Panc1 (cell line): ENCODE results near the gene CMIP. TPM values are rescaled to one million over a fixed set of nuclear protein-coding genes. Genes with fewer than 3 reads are reported as not detected.

Source experiments
- ATAC-seq: fragments of 200-7000 bp; cut with Tn5 transposase; 2 replicates; pipeline ENCODE4 v1.9.1; 2020; ENCODE audit warnings: mild to moderate bottlenecking, moderate library complexity
- BruUV-seq: library from RNA; stranded (reverse); fragments of 400-500 nt; replicated peaks from 2 replicates; lab custom pipeline; 2021; lab: Mats Ljungman, UMichigan
- CTCF ChIA-PET: fragments of 300-600 bp; sonication (Branson Sonifier 250); formaldehyde crosslinking; loops from one replicate; lab custom pipeline; 2022; ENCODE audit warnings: antibody characterized with exemption; lab: Charles Lee
- POLR2A ChIA-PET: fragments of 300-600 bp; sonication (Branson Sonifier 250); formaldehyde crosslinking; loops from one replicate; lab custom pipeline; 2022; ENCODE audit warnings: antibody characterized with exemption; lab: Charles Lee
- DNase-seq: peaks from one replicate; pipeline ENCODE4 v3.0.0-alpha.2; 2010; ENCODE audit warnings: low read depth, low spot score
- H3K27ac ChIP-seq: 2 replicates; pipeline ENCODE4 v1.5.1; 2011; ENCODE audit warnings: mild to moderate bottlenecking, low read length, inconsistent platforms
- H3K27me3 ChIP-seq: fragments of 200-500 bp; sonication (Bioruptor generic); 2 replicates; pipeline ENCODE4 v1.6.0; 2014; ENCODE audit warnings: low read length, inconsistent platforms; ENCODE audit not compliant: control insufficient read depth, insufficient read depth
- H3K36me3 ChIP-seq: fragments of 200-500 bp; sonication (Bioruptor generic); 2 replicates; pipeline ENCODE4 v1.5.1; 2014; ENCODE audit warnings: inconsistent platforms, mild to moderate bottlenecking, low read length, moderate library complexity; ENCODE audit not compliant: control insufficient read depth, insufficient read depth
- H3K4me1 ChIP-seq: 2 replicates; pipeline ENCODE4 v1.5.1; 2011; ENCODE audit warnings: inconsistent platforms, mild to moderate bottlenecking, low read length, moderate library complexity; ENCODE audit not compliant: control insufficient read depth, insufficient read depth
- H3K4me3 ChIP-seq, 2 experiments: 2 replicates each; pipeline ENCODE4 v1.5.1; 2011 to 2012; ENCODE audit warnings: low read depth in 2 of 2, low read length in 2 of 2, mild to moderate bottlenecking in 2 of 2, inconsistent platforms in 1 of 2, moderate library complexity in 1 of 2
- H3K9me3 ChIP-seq: fragments of 200-500 bp; sonication (Bioruptor generic); 2 replicates; pipeline ENCODE4 v1.5.1; 2014; ENCODE audit warnings: low read depth, mild to moderate bottlenecking, inconsistent platforms, low read length, moderate library complexity; ENCODE audit not compliant: control insufficient read depth, insufficient read depth
- POLR2AphosphoS5 ChIP-seq: IDR thresholded peaks from 2 replicates; pipeline ENCODE4 v1.6.1; 2012; ENCODE audit warnings: mild to moderate bottlenecking, low read depth, low read length, moderate library complexity
- SIN3A ChIP-seq: IDR thresholded peaks from 2 replicates; pipeline ENCODE4 v1.6.1; 2012; ENCODE audit warnings: low read depth, mild to moderate bottlenecking, low read length, moderate library complexity, borderline replicate concordance; ENCODE audit not compliant: insufficient read depth
- TCF7L2 ChIP-seq: IDR thresholded peaks from 2 replicates; pipeline ENCODE4 v1.6.1; 2011; ENCODE audit warnings: mild to moderate bottlenecking, low read depth, low read length, inconsistent platforms
- in situ Hi-C: cut with HindIII; loops from 2 replicates; pipeline ENCODE4 v1.10.0; 2016; ENCODE audit warnings: low sequenced_read_pairs, low pct_unique_long_range_greater_than_20kb
- intact Hi-C: fragments of 100-400 bp; cut with micrococcal nuclease; formaldehyde crosslinking; loops from one replicate; pipeline ENCODE4 v1.10.0; 2022; ENCODE audit not compliant: unreplicated experiment
- total RNA-seq: library from RNA; stranded (reverse); gene quantifications from one replicate; pipeline ENCODE4 v1.2.1, GENCODE V29; 2021; ENCODE audit not compliant: unreplicated experiment
- TF ChIP-seq, protein P1 (sequence below): fragments of 450-650 bp; IDR thresholded peaks from 2 replicates; pipeline ENCODE4 v1.5.1; 2017; ENCODE audit warnings: mild to moderate bottlenecking
- TF ChIP-seq, protein P2 (sequence below), 2 experiments: IDR thresholded peaks; 2 replicates each; pipeline ENCODE4 v1.6.1; 2011 to 2012; ENCODE audit warnings: low read depth in 2 of 2, control low read depth in 1 of 2, low read length in 1 of 2, mild to moderate bottlenecking in 1 of 2, moderate library complexity in 1 of 2; ENCODE audit not compliant: insufficient read depth in 1 of 2

CMIP gene
- total RNA-seq, 1 experiment from 2014 or later, result 49.7 TPM

DNA sequence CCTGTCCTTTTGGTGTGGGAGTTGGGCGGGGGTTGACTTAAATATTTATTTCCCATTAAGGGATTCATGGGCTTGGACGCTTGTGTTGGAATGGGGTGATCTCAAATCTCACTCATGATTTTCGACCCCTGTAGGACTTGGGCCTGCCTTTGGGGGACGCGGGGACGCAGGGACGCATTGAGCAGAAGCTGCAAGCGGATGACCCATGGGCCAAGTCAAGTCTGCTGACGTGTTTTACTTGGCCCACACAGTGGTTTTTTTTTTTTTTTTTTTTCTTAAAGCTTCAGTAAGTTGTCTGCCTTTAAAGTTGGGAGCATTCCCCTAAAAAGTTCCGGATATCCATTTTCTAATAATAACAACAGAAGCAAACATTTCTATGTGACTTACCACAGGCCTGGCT, 28.9 kb downstream of the CMIP start:
- Histone ChIP-seq H3K9me3 (no peaks in the 10 kb centered on the region), H3K4me1 (peaks cover 8% of the 10 kb centered on the region), H3K4me3 (no peak overlapping the region), H3K36me3 (no peaks in the 10 kb centered on the region), H3K27ac (no peak overlapping the region), H3K27me3 (no peaks in the 10 kb centered on the region)
- ChIA-PET POLR2A (interaction anchor here (0.6 kb wide), 1 partner anchor 9 kb away, joined by 5 read pairs; no protein-coding TSS in a partner anchor), CTCF (interaction anchor here (0.6 kb wide), 1 partner anchor 43 kb away, joined by 3 read pairs; no protein-coding TSS in a partner anchor)
- ATAC-seq (no peak), DNase-seq (no peak)
- in situ Hi-C loops (no loop called here), intact Hi-C loops (no loop called here)
- TF ChIP-seq, protein P1, sequence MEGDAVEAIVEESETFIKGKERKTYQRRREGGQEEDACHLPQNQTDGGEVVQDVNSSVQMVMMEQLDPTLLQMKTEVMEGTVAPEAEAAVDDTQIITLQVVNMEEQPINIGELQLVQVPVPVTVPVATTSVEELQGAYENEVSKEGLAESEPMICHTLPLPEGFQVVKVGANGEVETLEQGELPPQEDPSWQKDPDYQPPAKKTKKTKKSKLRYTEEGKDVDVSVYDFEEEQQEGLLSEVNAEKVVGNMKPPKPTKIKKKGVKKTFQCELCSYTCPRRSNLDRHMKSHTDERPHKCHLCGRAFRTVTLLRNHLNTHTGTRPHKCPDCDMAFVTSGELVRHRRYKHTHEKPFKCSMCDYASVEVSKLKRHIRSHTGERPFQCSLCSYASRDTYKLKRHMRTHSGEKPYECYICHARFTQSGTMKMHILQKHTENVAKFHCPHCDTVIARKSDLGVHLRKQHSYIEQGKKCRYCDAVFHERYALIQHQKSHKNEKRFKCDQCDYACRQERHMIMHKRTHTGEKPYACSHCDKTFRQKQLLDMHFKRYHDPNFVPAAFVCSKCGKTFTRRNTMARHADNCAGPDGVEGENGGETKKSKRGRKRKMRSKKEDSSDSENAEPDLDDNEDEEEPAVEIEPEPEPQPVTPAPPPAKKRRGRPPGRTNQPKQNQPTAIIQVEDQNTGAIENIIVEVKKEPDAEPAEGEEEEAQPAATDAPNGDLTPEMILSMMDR, result no peak
- TF ChIP-seq SIN3A (no peak), TCF7L2 (no peak), POLR2AphosphoS5 (no peak)
- TF ChIP-seq, protein P2, sequence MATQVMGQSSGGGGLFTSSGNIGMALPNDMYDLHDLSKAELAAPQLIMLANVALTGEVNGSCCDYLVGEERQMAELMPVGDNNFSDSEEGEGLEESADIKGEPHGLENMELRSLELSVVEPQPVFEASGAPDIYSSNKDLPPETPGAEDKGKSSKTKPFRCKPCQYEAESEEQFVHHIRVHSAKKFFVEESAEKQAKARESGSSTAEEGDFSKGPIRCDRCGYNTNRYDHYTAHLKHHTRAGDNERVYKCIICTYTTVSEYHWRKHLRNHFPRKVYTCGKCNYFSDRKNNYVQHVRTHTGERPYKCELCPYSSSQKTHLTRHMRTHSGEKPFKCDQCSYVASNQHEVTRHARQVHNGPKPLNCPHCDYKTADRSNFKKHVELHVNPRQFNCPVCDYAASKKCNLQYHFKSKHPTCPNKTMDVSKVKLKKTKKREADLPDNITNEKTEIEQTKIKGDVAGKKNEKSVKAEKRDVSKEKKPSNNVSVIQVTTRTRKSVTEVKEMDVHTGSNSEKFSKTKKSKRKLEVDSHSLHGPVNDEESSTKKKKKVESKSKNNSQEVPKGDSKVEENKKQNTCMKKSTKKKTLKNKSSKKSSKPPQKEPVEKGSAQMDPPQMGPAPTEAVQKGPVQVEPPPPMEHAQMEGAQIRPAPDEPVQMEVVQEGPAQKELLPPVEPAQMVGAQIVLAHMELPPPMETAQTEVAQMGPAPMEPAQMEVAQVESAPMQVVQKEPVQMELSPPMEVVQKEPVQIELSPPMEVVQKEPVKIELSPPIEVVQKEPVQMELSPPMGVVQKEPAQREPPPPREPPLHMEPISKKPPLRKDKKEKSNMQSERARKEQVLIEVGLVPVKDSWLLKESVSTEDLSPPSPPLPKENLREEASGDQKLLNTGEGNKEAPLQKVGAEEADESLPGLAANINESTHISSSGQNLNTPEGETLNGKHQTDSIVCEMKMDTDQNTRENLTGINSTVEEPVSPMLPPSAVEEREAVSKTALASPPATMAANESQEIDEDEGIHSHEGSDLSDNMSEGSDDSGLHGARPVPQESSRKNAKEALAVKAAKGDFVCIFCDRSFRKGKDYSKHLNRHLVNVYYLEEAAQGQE (IDR thresholded peaks at IDR 0.05; ENCODE audit: insufficient read depth in 1 of 2, low read depth in 2 of 2, low read length in 1 of 2), result no peak
- no TSS peak for BruUV-seq

DNA sequence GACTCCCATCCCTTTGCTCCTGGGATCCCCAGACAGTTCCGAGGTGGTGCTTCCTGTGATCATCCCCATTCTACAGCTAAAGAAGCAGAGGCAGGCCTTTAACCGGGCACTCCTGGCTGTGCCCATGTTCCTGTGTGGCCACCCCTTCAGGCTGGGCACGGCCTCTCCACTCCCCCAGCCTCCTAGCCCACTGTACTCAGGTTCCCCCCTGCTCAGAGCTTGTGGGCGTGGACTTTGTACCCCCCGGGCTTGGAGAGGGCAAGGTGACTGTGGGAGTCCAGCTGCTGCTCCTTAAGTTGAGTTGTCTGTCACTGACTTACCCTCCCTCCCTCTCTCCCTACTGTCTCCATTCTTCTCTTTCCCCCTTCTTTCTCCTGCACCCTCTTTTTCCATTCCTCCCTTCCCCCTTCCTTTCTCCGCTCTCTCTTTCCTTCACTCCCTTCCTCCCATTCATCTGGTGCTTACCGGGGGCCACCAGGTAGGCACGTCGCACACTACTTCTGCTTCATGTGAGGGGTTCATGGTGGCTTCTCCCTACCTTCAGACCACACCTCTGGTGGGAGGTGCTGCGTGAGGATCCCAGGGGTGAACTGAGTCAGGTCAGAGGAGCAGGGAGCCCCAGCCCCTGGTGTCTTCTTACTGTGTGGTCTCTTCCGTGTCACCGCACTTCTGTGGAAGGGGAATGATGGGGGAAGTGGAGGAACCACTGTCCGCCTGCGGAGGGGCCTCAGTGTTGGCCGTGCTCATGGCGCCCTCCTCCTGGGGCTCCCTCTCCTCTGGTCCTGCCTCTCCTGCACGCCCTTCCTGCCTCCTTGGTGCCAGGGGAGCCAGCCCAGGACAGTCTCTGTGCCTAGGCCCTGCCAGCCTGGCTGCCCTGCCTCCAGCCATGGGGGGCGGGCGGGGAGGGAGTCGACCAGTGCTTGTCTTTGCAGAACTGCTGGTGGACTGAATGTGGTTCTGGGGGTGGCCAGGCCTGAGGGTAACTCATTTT, 29.7 kb downstream of the CMIP start:
- BruUV-seq, result no TSS peak
- ChIA-PET CTCF (interaction anchor here (0.6 kb wide), 1 partner anchor 44 kb away, joined by 3 read pairs; no protein-coding TSS in a partner anchor), POLR2A (interaction anchor here (0.6 kb wide), 1 partner anchor 8 kb away, joined by 5 read pairs; no protein-coding TSS in a partner anchor)
- Histone ChIP-seq H3K4me3 (no peak overlapping the region), H3K9me3 (no peaks in the 10 kb centered on the region), H3K36me3 (no peaks in the 10 kb centered on the region), H3K27me3 (no peaks in the 10 kb centered on the region), H3K27ac (no peak overlapping the region), H3K4me1 (peaks cover 9% of the 10 kb centered on the region)
- intact Hi-C loops (no loop called here), in situ Hi-C loops (no loop called here)
- TF ChIP-seq TCF7L2 (no peak), POLR2AphosphoS5 (no peak), SIN3A (no peak)
- TF ChIP-seq, protein P1, result no peak
- TF ChIP-seq, protein P2 (IDR thresholded peaks at IDR 0.05; ENCODE audit: insufficient read depth in 1 of 2, low read depth in 2 of 2, low read length in 1 of 2), result no peak
- DNase-seq (no peak), ATAC-seq (no peak)
